GM12878 (cell line): Measurements from ENCODE around the gene SRPK2. TPM values are rescaled to one million over a fixed set of nuclear protein-coding genes. Genes with fewer than 3 reads are reported as not detected.

Experiments used
- ATAC-seq: fragments of 200-7000 bp; cut with Tn5 transposase; 3 replicates; pipeline ENCODE4 v1.9.1; 2020; ENCODE audit warnings: mild to moderate bottlenecking, moderate library complexity
- BruUV-seq: library from RNA; stranded (reverse); fragments of 400-500 nt; replicated peaks from 2 replicates; lab custom pipeline; 2021; lab: Mats Ljungman, UMichigan
- CTCF ChIA-PET: fragments of 300-600 bp; sonication (Branson Sonifier 250); formaldehyde crosslinking; extraction: SDS; loops from one replicate; lab custom pipeline; 2021; ENCODE audit warnings: inconsistent platforms; lab: Yijun Ruan, JAX
- POLR2A ChIA-PET: fragments of 350-600 bp; formaldehyde crosslinking; extraction: SDS; loops from one replicate; lab custom pipeline; 2021; ENCODE audit warnings: inconsistent platforms; lab: Charles Lee
- RAD21 ChIA-PET: fragments of 300-600 bp; sonication (Branson Sonifier 250); formaldehyde crosslinking; loops from one replicate; lab custom pipeline; 2023; ENCODE audit warnings: antibody characterized with exemption; ENCODE audit not compliant: unreplicated experiment; lab: Charles Lee
- SMC1A ChIA-PET: fragments of 300-600 bp; sonication (Branson Sonifier 250); formaldehyde crosslinking; loops from one replicate; lab custom pipeline; 2023; ENCODE audit not compliant: unreplicated experiment, uncharacterized antibody; lab: Charles Lee
- DNase-seq: peaks from one replicate; pipeline ENCODE4 v3.0.0-alpha.2; 2011; ENCODE audit warnings: low read depth, low spot score
- FAIRE-seq: peaks from 3 replicates; lab custom pipeline; 2011; peaks lifted over from hg19 to GRCh38; lab: Jason Lieb, UNC
- H2AFZ ChIP-seq: 2 replicates; pipeline ENCODE4 v1.6.0; 2011; ENCODE audit warnings: low read depth, low read length, control low read depth; ENCODE audit not compliant: control insufficient read depth
- H3K27ac ChIP-seq: 2 replicates; pipeline ENCODE4 v1.5.1; 2011; ENCODE audit warnings: control low read depth; ENCODE audit not compliant: control insufficient read depth, insufficient read depth
- H3K27me3 ChIP-seq, 2 experiments: replicated peaks in 1 of 2; 2 replicates each; pipeline versions ENCODE4 v1.6.0 to v1.6.1; 2011; ENCODE audit warnings: low read length in 1 of 2; ENCODE audit not compliant: control insufficient read depth in 2 of 2, insufficient read depth in 2 of 2
- H3K36me3 ChIP-seq, 2 experiments: 2 replicates each; pipeline ENCODE4 v1.5.1; 2011; ENCODE audit warnings: low read length in 1 of 2; ENCODE audit not compliant: control insufficient read depth in 2 of 2, insufficient read depth in 2 of 2
- H3K4me1 ChIP-seq: 2 replicates; pipeline ENCODE4 v1.6.1; 2011; ENCODE audit warnings: mild to moderate bottlenecking, low read length, moderate library complexity, mixed read lengths; ENCODE audit not compliant: control insufficient read depth, insufficient read depth
- H3K4me2 ChIP-seq: 2 replicates; pipeline ENCODE4 v1.6.0; 2011; ENCODE audit warnings: control low read depth; ENCODE audit not compliant: control insufficient read depth, insufficient read depth
- H3K4me3 ChIP-seq: fragments of 200-600 bp; sonication (generic); 2 replicates; pipeline ENCODE4 v1.5.1; 2016
- H3K79me2 ChIP-seq: 2 replicates; pipeline ENCODE4 v1.6.0; 2011; ENCODE audit warnings: low read length; ENCODE audit not compliant: control insufficient read depth, insufficient read depth
- H3K9ac ChIP-seq: 2 replicates; pipeline ENCODE4 v1.8.0; 2011; ENCODE audit warnings: low read length, control low read depth, mixed read lengths; ENCODE audit not compliant: control insufficient read depth, insufficient read depth
- H3K9me3 ChIP-seq: replicated peaks from 3 replicates; pipeline ENCODE4 v1.5.1; 2011; ENCODE audit warnings: mild to moderate bottlenecking, low read length; ENCODE audit not compliant: control insufficient read depth, insufficient read depth
- H4K20me1 ChIP-seq: 2 replicates; pipeline ENCODE4 v1.6.0; 2011; ENCODE audit not compliant: control insufficient read depth, insufficient read depth
- BCL3 ChIP-seq: IDR thresholded peaks from 2 replicates; pipeline ENCODE4 v1.6.1; 2011; ENCODE audit warnings: borderline replicate concordance, low read depth, mild to moderate bottlenecking, moderate library complexity, low read length; ENCODE audit not compliant: insufficient read depth, poor library complexity, severe bottlenecking
- BCLAF1 ChIP-seq: fragments of 450-650 bp; IDR thresholded peaks from 2 replicates; pipeline ENCODE4 v1.6.1; 2017; ENCODE audit warnings: antibody characterized with exemption, mild to moderate bottlenecking, moderate library complexity
- BHLHE40 ChIP-seq, 2 experiments: fragments of 450-650 bp in 1 of 2; IDR thresholded peaks; 2 replicates each; pipeline ENCODE4 v1.6.1; 2011 to 2017; ENCODE audit warnings: low read depth in 2 of 2, borderline replicate concordance in 1 of 2, improper control_type of control experiment in 1 of 2, low read length in 1 of 2, mild to moderate bottlenecking in 1 of 2
- CHD4 ChIP-seq: fragments of 200-600 bp; sonication (generic); IDR thresholded peaks from 2 replicates; pipeline ENCODE4 v1.6.1; 2016; ENCODE audit warnings: mild to moderate bottlenecking
- EED ChIP-seq: sonication (generic); IDR thresholded peaks from 2 replicates; pipeline ENCODE4 v1.6.1; 2016; ENCODE audit warnings: antibody characterized with exemption, low read depth
- EGR1 ChIP-seq, 2 experiments: IDR thresholded peaks; 1 replicate in 1 of 2; 2 replicates in 1 of 2; pipeline ENCODE4 v1.6.1; 2011 to 2012; ENCODE audit warnings: low read depth in 2 of 2, low read length in 2 of 2, borderline replicate concordance in 1 of 2, mild to moderate bottlenecking in 1 of 2, moderate library complexity in 1 of 2
- KLF5 ChIP-seq: fragments of 450-650 bp; IDR thresholded peaks from 2 replicates; pipeline ENCODE4 v1.6.1; 2014; ENCODE audit warnings: mild to moderate bottlenecking; ENCODE audit not compliant: partially characterized antibody
- NBN ChIP-seq: fragments of 450-650 bp; IDR thresholded peaks from 2 replicates; pipeline ENCODE4 v1.6.1; 2016
- NFYB ChIP-seq: IDR thresholded peaks from 2 replicates; pipeline ENCODE4 v1.6.1; 2011; ENCODE audit warnings: low read depth, mild to moderate bottlenecking, low read length, improper control_type of control experiment, moderate library complexity; ENCODE audit not compliant: insufficient read depth
- YY1 ChIP-seq: IDR thresholded peaks from 2 replicates; pipeline ENCODE4 v1.6.1; 2011; ENCODE audit warnings: low read depth, mild to moderate bottlenecking, low read length
- ZNF274 ChIP-seq: IDR thresholded peaks from one replicate; pipeline ENCODE4 v1.8.0; 2011; ENCODE audit not compliant: insufficient read length, insufficient read depth
- ZNF384 ChIP-seq: IDR thresholded peaks from 2 replicates; pipeline ENCODE4 v1.6.1; 2012; ENCODE audit warnings: low read depth, mild to moderate bottlenecking, low read length, improper control_type of control experiment, borderline replicate concordance
- WGBS: methylation state at CpG from one replicate; pipeline ENCODE4 v1.1.6; 2016; ENCODE audit warnings: low lambda C conversion rate; ENCODE audit not compliant: insufficient replicate concordance, insufficient coverage; ENCODE audit errors: missing lambda C conversion rate; 5-methylcytosine and 5-hydroxymethylcytosine counted together
- in situ Hi-C: fragments of 300-500 bp; cut with MboI; formaldehyde crosslinking; loops from 9 replicates; pipeline ENCODE4 v1.14.3; 2018; ENCODE audit warnings: mixed read lengths
- intact Hi-C: fragments of 100-400 bp; cut with micrococcal nuclease; formaldehyde crosslinking; loops from one replicate; pipeline ENCODE4 v1.14.2; 2022; ENCODE audit not compliant: unreplicated experiment
- polyA plus RNA-seq, 11 experiments: library from polyadenylated mRNA; depleted of rRNA in 4 of 11; unstranded in 6 of 11; stranded (reverse) in 5 of 11; fragments of >200 nt; fragmentation: Nextera tagmentation in 4 of 11; fragmentation: Illumina TruSeq in 1 of 11; extraction: Ambion mirVana in 4 of 11; extraction: Trizol in 1 of 11; gene quantifications; 1 replicate in 1 of 11; 2 replicates in 10 of 11; pipeline versions ENCODE4 v1.2.1 to v1.2.3, GENCODE V29; 2011 to 2016; ENCODE audit warnings: inconsistent platforms in 2 of 11, missing spikeins in 2 of 11, low read depth in 1 of 11
- total RNA-seq, 4 experiments: library from RNA; depleted of rRNA in 3 of 4; stranded (reverse); fragments of >200 nt in 3 of 4; fragmentation: Illumina TruSeq in 1 of 4; extraction: Trizol in 1 of 4; gene quantifications; 2 replicates each; pipeline versions ENCODE4 v1.2.1 to v1.2.3, GENCODE V29; 2013 to 2021

Gene SRPK2
- total and polyA plus RNA-seq, 10 of the 15 experiments (the other 5 are each of a cell fraction or from before 2014, with no cell fraction given), result 13.2 to 32.8 (median 24.5) TPM

GRCh38 chr7:105246256-105246655, 142.5 kb downstream of the SRPK2 start:
- intact Hi-C loops, result no loop called here
- no peaks in the 10 kb centered on the region for H3K79me2 ChIP-seq
- FAIRE-seq, result no peak

More at GRCh38 chr7:105246256-105246655, 142.5 kb downstream of the SRPK2 start:
- Histone ChIP-seq H3K4me1 (no peaks in the 10 kb centered on the region), H4K20me1 (no peaks in the 10 kb centered on the region), H3K4me3 (no peak overlapping the region), H3K4me2 (no peak overlapping the region), H3K36me3 (no peaks in the 10 kb centered on the region), H3K9ac (no peak overlapping the region), H3K9me3 (no peaks in the 10 kb centered on the region; the same call in 2 of the 3 replicates), H3K27ac (no peak overlapping the region), H2AFZ (no peak overlapping the region), H3K27me3 (no peaks in the 10 kb centered on the region)
- ChIA-PET RAD21 (interaction anchor here (1.0 kb wide), 1 partner anchor 9 kb away, joined by 3 read pairs; no protein-coding TSS in a partner anchor), POLR2A (no interaction called here), CTCF (interaction anchor here (1.1 kb wide), 1 partner anchor 20 kb away, joined by 3 read pairs; no protein-coding TSS in a partner anchor), SMC1A (interaction anchor here (1.4 kb wide), 1 partner anchor 22 kb away, joined by 3 read pairs; no protein-coding TSS in a partner anchor)
- ATAC-seq, result no peak
- in situ Hi-C loops, result no loop called here
- DNase-seq, result no peak
- BruUV-seq, result no TSS peak
- 94% methylated on average over 4 of the region's 4 CpGs for WGBS
- TF ChIP-seq YY1 (no peak), EGR1 (IDR thresholded peaks at IDR 0.05; ENCODE audit: borderline replicate concordance in 1 of 2, low read depth in 2 of 2, low read length in 2 of 2) (no peak), KLF5 (no peak), CHD4 (no peak), EED (no peak), BCLAF1 (no peak), NFYB (no peak), ZNF274 (no peak), NBN (no peak), BHLHE40 (IDR thresholded peaks at IDR 0.05; ENCODE audit: borderline replicate concordance in 1 of 2, low read depth in 2 of 2, low read length in 1 of 2) (no peak), BCL3 (no peak), ZNF384 (no peak)
